ENCODE data around the gene ZBTB40. TPM values are rescaled to one million over a fixed set of nuclear protein-coding genes. Genes with fewer than 3 reads are reported as not detected.
A peak's percentile ranks its signal among the peaks of the same experiment; 100 is the strongest.

Gene ZBTB40
- total RNA-seq, 1 experiment from 2014 or later, result 16.3 TPM

DNA sequence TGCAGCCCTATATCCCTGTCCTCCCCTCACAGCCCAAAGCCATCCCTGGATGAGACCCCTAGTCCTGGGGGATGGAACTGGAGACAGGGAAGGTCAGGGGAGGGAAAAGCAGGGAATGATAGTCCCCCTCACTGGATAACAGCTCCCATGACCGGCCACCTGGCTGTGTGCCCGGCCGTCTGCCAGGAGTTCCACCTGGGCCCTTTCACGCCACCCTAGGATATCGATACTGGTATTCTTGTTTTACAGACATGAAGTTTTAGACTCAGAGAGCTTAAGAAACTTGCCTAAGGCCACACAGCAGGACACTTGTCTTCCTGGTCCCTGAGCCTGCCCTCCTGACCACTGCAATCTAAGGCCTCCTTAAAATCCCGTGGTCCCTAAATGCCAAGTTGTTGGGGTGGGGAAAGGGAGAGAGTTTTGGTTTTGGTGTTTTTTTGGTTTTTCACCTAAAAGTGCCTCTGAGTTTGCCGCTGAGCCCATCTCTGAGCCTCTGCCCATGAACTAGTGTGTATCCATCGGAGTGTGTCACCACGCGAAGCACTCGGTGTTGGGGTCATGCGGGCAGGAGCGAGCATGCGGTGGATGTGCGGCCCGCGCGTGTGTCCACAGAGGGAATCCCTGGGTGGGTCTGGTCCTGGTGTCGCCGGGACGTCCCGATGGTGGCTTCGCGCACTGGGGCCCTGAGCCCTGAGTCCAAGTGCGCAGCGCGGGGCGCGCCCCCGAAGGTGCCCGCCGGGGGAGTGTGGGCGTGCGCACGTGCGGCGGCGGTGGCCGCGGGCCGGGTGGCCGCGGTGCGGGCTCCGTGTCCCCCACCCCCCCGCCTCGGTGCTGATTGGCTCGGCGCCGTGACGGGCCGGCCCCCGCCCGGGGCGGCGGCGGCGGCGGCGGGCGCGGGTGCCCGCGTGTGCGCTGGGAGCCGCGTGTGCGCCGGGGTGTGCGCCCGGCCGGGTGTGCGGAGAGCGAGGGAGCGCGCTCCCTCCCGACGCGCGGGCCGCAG lies 111.2 kb downstream of the ZBTB40 start, which contains the start of gene EPHA8:
EPHA8 (plus strand) TSS at position 906 of the 1,000 bp plus-strand sequence. CDS start 147 bp downstream, outside the sequence.
- H3K27me3 Mint-ChIP-seq (ENCODE audit: low read depth), result peaks cover 61% of the 10 kb centered on the region
- peaks cover 9% of the 10 kb centered on the region for H3K23me2 ChIP-seq (ENCODE audit: insufficient read length, low read depth, low read length, poor library complexity, severe bottlenecking)
- H2BK5ac ChIP-seq (ENCODE audit: insufficient read length, low read length), result no peak within 1 kb of the TSS
- H3K4me1 Mint-ChIP-seq, result peaks cover 13 to 36% of the 10 kb centered on the region in 2 experiments; a peak in 3 of 4 replicates
- no peaks in the 10 kb centered on the region; the same call in 1 of the 2 replicates for H3K4me1 ChIP-seq (ENCODE audit: insufficient read depth, low read length)
- no peaks in the 10 kb centered on the region for H3K9me3 ChIP-seq (ENCODE audit: control insufficient read depth, low read depth, low read length)
- H3K27ac Mint-ChIP-seq, result peak within 1 kb of the TSS in 1 of 3 experiments; percentile 85; a peak in 2 of 7 replicates
- H3K79me1 ChIP-seq (ENCODE audit: insufficient read depth, low read depth, low read length, poor library complexity, severe bottlenecking), result no peaks in the 10 kb centered on the region
- no peak within 1 kb of the TSS for H3K56ac ChIP-seq (ENCODE audit: insufficient read length, low read depth, low read length)
- H4K91ac ChIP-seq (ENCODE audit: insufficient read length, low read depth, low read length), result no peak within 1 kb of the TSS
- H3K4me3 Mint-ChIP-seq, result peak within 1 kb of the TSS; percentile 71 to 91
- H3K14ac ChIP-seq (ENCODE audit: insufficient read depth, low read length), result no peak within 1 kb of the TSS; the same call in 1 of the 2 replicates
- H3K18ac ChIP-seq (ENCODE audit: insufficient read length, low read depth, low read length), result no peak within 1 kb of the TSS
- peak within 1 kb of the TSS; percentile 72 for H3K4me2 ChIP-seq (ENCODE audit: insufficient read depth, insufficient read length, low read length)
- H4K5ac ChIP-seq (ENCODE audit: insufficient read length, low read depth, low read length), result no peak within 1 kb of the TSS
- no peak within 1 kb of the TSS for H3K4ac ChIP-seq (ENCODE audit: low read depth, low read length)
- no peak within 1 kb of the TSS for H2BK120ac ChIP-seq (ENCODE audit: low read depth, low read length, poor library complexity, severe bottlenecking)
- no peak within 1 kb of the TSS for H2AK5ac ChIP-seq (ENCODE audit: insufficient read length, low read length)
- H3K9ac ChIP-seq (ENCODE audit: extremely low read depth, insufficient read length, low read length), result no peak within 1 kb of the TSS
- no peaks in the 10 kb centered on the region; a peak in 1 of 7 replicates for H3K36me3 Mint-ChIP-seq (ENCODE audit: insufficient read depth in 1 of 3, low read depth in 3 of 3)
- no peaks in the 10 kb centered on the region for H4K20me1 ChIP-seq (ENCODE audit: control insufficient read depth, insufficient read depth, insufficient read length)
- no peak within 1 kb of the TSS for H2BK12ac ChIP-seq (ENCODE audit: insufficient read length, low read depth, low read length)
- no CpG with 5 or more reads among the region's 81 CpGs for WGBS (ENCODE audit: extremely low coverage, insufficient read length, low lambda C conversion rate)
- H3K27ac ChIP-seq (ENCODE audit: insufficient read length, low read depth, low read length), result no peak within 1 kb of the TSS
- no peak within 1 kb of the TSS for H2BK20ac ChIP-seq (ENCODE audit: low read depth, low read length, poor library complexity, severe bottlenecking)
- no peak within 1 kb of the TSS for H3T11ph ChIP-seq (ENCODE audit: low read length)
- no peak within 1 kb of the TSS for H4K8ac ChIP-seq (replicated peaks; ENCODE audit: insufficient read length, low read depth, low read length)
- no peak for DNase-seq
- no peak within 1 kb of the TSS for H2AFZ ChIP-seq (ENCODE audit: low read length)
- no peak within 1 kb of the TSS for H3K23ac ChIP-seq (ENCODE audit: insufficient read length, low read depth, low read length)
- peaks cover 16% of the 10 kb centered on the region; the same call in 1 of the 2 replicates for H3K27me3 ChIP-seq (ENCODE audit: insufficient read depth, low read length)
- H2BK15ac ChIP-seq (ENCODE audit: low read depth, low read length), result no peak within 1 kb of the TSS
- TF ChIP-seq, protein P1, sequence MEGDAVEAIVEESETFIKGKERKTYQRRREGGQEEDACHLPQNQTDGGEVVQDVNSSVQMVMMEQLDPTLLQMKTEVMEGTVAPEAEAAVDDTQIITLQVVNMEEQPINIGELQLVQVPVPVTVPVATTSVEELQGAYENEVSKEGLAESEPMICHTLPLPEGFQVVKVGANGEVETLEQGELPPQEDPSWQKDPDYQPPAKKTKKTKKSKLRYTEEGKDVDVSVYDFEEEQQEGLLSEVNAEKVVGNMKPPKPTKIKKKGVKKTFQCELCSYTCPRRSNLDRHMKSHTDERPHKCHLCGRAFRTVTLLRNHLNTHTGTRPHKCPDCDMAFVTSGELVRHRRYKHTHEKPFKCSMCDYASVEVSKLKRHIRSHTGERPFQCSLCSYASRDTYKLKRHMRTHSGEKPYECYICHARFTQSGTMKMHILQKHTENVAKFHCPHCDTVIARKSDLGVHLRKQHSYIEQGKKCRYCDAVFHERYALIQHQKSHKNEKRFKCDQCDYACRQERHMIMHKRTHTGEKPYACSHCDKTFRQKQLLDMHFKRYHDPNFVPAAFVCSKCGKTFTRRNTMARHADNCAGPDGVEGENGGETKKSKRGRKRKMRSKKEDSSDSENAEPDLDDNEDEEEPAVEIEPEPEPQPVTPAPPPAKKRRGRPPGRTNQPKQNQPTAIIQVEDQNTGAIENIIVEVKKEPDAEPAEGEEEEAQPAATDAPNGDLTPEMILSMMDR (conservative IDR thresholded peaks at IDR 0.05), result no peak
- H3K9me3 Mint-ChIP-seq, result peaks cover 0 to 2% of the 10 kb centered on the region in 2 experiments; a peak in 1 of 5 replicates
- H3K79me2 ChIP-seq (ENCODE audit: insufficient read depth, low read length), result no peaks in the 10 kb centered on the region
